NCI-H2029 treated with DMSO at 0.1 percent for 48 hours (cell line): Measurements from ENCODE around the gene CSTB.
"Not testable (repeated sequence)": the region's sequence is repeated elsewhere in the genome, so short reads cannot be mapped to it uniquely, and the experiment has no call there.

Experiments used
- DNase-seq: peaks from one replicate; lab custom pipeline; 2025; lab: John Stamatoyannopoulos, UW

The CSTB gene

GRCh38 chr21:43775795-43776430, at the start of gene CSTB:
Gene CSTB (minus strand): TSS chr21:43776308. CDS start chr21:43776269, 39 bp downstream.
- DNase-seq = no peak

GRCh38 chr21:43825242-43825935, 49.3 kb upstream of the CSTB start:
- no peak for DNase-seq

GRCh38 chr21:43824333-43825241, 48.5 kb upstream of the CSTB start:
- no peak for DNase-seq

- DNase-seq = not testable (repeated sequence)
Measured at GRCh38 chr21:43822741-43823140, 46.6 kb upstream of the CSTB start.

GRCh38 chr21:43822166-43822565, 46.1 kb upstream of the CSTB start:
- not testable (repeated sequence) for DNase-seq

GRCh38 chr21:43820466-43820865, 44.4 kb upstream of the CSTB start:
- DNase-seq = no peak

- no peak for DNase-seq
Measured at GRCh38 chr21:43819511-43820405, 43.6 kb upstream of the CSTB start.

GRCh38 chr21:43818685-43819084, 42.6 kb upstream of the CSTB start:
- DNase-seq = no peak

GRCh38 chr21:43817157-43818086, 41.3 kb upstream of the CSTB start:
- no peak for DNase-seq

GRCh38 chr21:43816611-43817071, 40.5 kb upstream of the CSTB start:
- no peak for DNase-seq

GRCh38 chr21:43815991-43816390, 39.9 kb upstream of the CSTB start:
- no peak for DNase-seq

- no peak for DNase-seq
Measured at GRCh38 chr21:43815107-43815613, 39.1 kb upstream of the CSTB start.

- DNase-seq = no peak
Measured at GRCh38 chr21:43814215-43815106, 38.4 kb upstream of the CSTB start.

- no peak for DNase-seq
Measured at GRCh38 chr21:43813656-43813980, 37.5 kb upstream of the CSTB start.

GRCh38 chr21:43812957-43813655, 37.0 kb upstream of the CSTB start:
- DNase-seq = no peak

- DNase-seq = no peak
Measured at GRCh38 chr21:43812139-43812821, 36.2 kb upstream of the CSTB start.

GRCh38 chr21:43811262-43812105, 35.4 kb upstream of the CSTB start:
- no peak for DNase-seq
